Nephron progenitor cell (in vitro differentiated cells): Measurements from ENCODE around the gene LMF1.

Experiments used
- DNase-seq: peaks from one replicate; pipeline ENCODE4 v3.0.0; 2021
- H3K27ac Mint-ChIP-seq: 2 replicates; pipeline ENCODE4 v1.8.0; 2021; ENCODE audit warnings: mild to moderate bottlenecking, moderate library complexity, mixed read lengths
- H3K27me3 Mint-ChIP-seq: 2 replicates; pipeline ENCODE4 v1.8.0; 2021; ENCODE audit warnings: mild to moderate bottlenecking, low read depth, mixed read lengths; ENCODE audit not compliant: poor library complexity
- H3K36me3 Mint-ChIP-seq: 2 replicates; pipeline ENCODE4 v1.8.0; 2021; ENCODE audit warnings: low read depth, mixed read lengths
- H3K4me1 Mint-ChIP-seq: 2 replicates; pipeline ENCODE4 v1.8.0; 2021; ENCODE audit warnings: mixed read lengths
- H3K4me3 Mint-ChIP-seq: 2 replicates; pipeline ENCODE4 v1.8.0; 2021; ENCODE audit warnings: mild to moderate bottlenecking, moderate library complexity, mixed read lengths
- H3K9me3 Mint-ChIP-seq: 2 replicates; pipeline ENCODE4 v1.8.0; 2021; ENCODE audit warnings: mild to moderate bottlenecking, moderate library complexity, mixed read lengths
- CTCF ChIP-seq: fragments of 200-600 bp; sonication (generic); IDR thresholded peaks from 2 replicates; pipeline ENCODE4 v1.5.0; 2021; ENCODE audit warnings: antibody characterized with exemption

The LMF1 gene

GRCh38 chr16:877242-878071, 93.3 kb downstream of the LMF1 start:
- Mint-ChIP-seq H3K27me3 (peaks cover 9% of the 10 kb centered on the region), H3K36me3 (peaks cover 11% of the 10 kb centered on the region), H3K4me3 (no peak overlapping the region), H3K27ac (no peak overlapping the region), H3K4me1 (peaks cover 48% of the 10 kb centered on the region), H3K9me3 (peaks cover 3% of the 10 kb centered on the region)
- no peak for DNase-seq
- no peak for TF ChIP-seq CTCF

GRCh38 chr16:876523-877241, 94.1 kb downstream of the LMF1 start:
- Mint-ChIP-seq H3K4me3 (no peak overlapping the region), H3K27ac (no peak overlapping the region), H3K4me1 (peaks cover 50% of the 10 kb centered on the region), H3K27me3 (peaks cover 9% of the 10 kb centered on the region), H3K9me3 (no peaks in the 10 kb centered on the region), H3K36me3 (peaks cover 9% of the 10 kb centered on the region)
- DNase-seq: no peak
- TF ChIP-seq CTCF: no peak

DNA sequence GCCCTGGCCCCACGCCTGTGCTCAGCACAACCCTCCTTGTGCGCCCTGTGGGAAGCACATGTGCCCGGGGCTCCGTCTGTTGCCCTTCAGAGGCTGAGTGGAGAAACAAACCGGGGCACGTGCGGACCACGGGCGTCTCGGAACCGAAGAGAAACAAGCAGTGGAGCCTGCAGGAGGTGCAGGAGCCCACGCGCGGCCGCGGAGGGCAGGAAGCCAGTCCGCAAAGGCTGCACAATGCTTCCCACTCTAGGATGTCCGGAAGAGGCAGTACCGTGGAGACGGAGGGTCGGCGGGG, 94.8 kb downstream of the LMF1 start:
- Mint-ChIP-seq H3K4me1 (peaks cover 53% of the 10 kb centered on the region), H3K36me3 (peaks cover 4% of the 10 kb centered on the region), H3K27me3 (peaks cover 9% of the 10 kb centered on the region), H3K9me3 (no peaks in the 10 kb centered on the region), H3K27ac (no peak overlapping the region), H3K4me3 (no peak overlapping the region)
- TF ChIP-seq CTCF: no peak
- DNase-seq: no peak

GRCh38 chr16:875182-876040, 95.4 kb downstream of the LMF1 start:
- DNase-seq: no peak
- Mint-ChIP-seq H3K27ac (no peak overlapping the region), H3K4me1 (peaks cover 53% of the 10 kb centered on the region), H3K9me3 (no peaks in the 10 kb centered on the region), H3K4me3 (no peak overlapping the region), H3K36me3 (peaks cover 4% of the 10 kb centered on the region), H3K27me3 (peaks cover 9% of the 10 kb centered on the region)
- no peak for TF ChIP-seq CTCF

GRCh38 chr16:874366-875181, 96.2 kb downstream of the LMF1 start:
- Mint-ChIP-seq H3K4me1 (peaks cover 53% of the 10 kb centered on the region), H3K36me3 (peaks cover 4% of the 10 kb centered on the region), H3K27me3 (peaks cover 9% of the 10 kb centered on the region), H3K4me3 (no peak overlapping the region), H3K27ac (no peak overlapping the region), H3K9me3 (no peaks in the 10 kb centered on the region)
- DNase-seq: no peak
- TF ChIP-seq CTCF: no peak
